Measurements from ENCODE around the gene LRRC63.
"Not testable (repeated sequence)": the region's sequence is repeated elsewhere in the genome, so short reads cannot be mapped to it uniquely, and the experiment has no call there.

Gene LRRC63, protein sequence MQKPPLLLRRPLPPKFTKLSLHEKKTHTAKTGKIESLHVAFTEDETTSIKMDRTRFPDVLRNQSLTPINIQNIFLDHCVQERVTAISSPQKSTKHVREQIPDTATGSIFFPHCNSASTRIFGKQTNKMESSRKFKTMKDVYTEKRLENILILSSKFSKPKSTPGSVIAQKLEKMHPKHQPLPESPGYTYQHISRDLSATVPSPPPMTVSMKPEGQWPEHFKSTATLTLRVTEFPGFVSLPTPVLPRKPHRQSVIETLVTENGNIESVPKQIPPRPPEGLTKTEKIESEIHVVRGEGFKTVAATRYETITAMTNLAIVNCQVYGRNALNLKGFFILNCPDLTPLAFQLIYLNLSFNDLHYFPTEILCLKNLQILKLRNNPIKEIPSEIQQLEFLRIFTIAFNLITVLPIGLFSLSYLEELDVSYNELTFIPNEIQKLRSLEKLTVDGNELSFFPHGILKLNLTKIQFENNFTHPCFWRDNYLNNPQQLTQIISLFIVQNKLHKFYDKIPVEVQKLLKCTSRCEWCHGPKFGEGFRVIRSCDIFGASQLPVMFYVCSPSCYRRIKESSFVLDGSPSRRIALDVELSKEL

DNA sequence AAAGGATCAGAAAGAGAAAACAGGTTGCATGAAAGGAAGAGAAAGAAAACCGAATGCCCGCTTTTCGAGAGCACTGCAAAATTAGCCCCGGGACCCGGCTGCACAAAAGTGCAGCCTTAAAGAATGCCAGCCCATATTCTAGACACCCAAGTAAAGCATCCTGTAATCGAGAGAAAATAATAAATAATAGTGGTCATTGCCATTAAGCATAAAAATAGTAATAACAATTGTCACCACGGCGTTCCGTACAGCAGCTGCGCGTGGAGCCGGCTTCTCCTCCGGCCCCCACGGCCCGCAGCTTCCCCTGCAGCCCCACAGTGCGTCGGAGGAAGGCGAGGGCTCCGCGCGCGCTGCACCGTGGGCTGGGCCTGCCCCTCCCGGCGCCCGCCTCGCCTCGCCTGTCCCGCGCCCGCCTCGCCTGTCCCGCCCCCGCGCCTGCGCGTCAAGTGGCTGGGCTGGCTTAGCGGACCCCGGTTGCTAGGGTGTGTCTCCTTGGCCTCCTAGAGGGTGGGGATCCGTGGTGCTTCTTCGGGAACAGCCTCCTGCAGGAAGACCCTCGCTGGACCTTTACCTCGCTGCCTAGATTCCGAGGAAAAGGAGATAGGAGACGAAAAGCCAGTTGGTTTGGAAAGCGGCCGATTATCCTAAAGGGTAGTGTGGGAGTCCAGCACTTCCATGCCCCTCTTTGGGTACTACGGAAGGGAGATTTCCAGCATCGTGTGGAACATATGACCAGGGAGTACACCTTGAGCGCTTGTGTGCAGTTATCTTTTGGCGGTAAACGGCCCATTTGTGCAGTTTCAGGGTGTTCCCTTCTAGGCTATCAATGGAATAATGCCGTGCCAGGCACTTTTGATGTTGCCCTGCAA, at the start of gene LRRC63:
Gene LRRC63, plus strand, starts transcription at position 446 of the 869 bp plus-strand sequence. CDS start 1,107 bp downstream, outside the sequence.
- peak; percentile 76 to 78 for DNase-seq

DNA sequence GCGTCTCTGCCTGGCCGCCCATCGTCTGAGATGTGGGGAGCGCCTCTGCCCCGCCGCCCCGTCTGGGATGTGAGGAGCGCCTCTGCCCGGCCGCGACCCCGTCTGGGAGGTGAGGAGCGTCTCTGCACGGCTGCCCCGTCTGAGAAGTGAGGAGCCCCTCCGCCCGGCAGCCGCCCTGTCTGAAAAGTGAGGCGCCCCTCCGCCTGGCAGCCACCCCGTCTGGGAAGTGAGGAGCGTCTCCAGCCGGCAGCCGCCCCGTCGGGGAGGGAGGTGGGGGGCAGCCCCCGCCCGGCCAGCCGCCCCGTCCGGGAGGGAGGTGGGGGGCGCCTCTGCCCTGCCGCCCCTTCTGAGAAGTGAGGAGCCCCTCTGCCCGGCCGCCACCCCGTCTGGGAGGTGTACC, 49.0 kb upstream of the LRRC63 start:
- not testable (repeated sequence) for DNase-seq

DNA sequence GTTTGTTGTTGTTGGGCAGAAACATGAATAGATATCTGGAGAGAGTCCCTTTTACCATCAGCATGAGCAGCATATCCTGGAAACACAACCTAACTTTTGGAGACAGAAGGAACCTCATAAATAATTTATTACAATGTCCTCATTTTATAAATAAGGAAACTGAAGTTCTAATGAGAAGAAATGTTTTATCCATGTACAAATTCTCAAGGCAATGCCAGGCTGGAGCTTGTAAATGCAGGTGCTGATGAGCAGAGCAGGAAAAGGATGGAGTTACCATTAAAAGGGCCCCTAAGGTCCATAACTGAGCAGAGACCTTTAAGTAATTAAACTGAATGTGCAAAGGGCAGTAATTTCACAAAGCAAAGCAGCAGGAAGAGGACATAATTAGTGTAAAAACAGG, 47.1 kb upstream of the LRRC63 start:
- no peak for DNase-seq

DNA sequence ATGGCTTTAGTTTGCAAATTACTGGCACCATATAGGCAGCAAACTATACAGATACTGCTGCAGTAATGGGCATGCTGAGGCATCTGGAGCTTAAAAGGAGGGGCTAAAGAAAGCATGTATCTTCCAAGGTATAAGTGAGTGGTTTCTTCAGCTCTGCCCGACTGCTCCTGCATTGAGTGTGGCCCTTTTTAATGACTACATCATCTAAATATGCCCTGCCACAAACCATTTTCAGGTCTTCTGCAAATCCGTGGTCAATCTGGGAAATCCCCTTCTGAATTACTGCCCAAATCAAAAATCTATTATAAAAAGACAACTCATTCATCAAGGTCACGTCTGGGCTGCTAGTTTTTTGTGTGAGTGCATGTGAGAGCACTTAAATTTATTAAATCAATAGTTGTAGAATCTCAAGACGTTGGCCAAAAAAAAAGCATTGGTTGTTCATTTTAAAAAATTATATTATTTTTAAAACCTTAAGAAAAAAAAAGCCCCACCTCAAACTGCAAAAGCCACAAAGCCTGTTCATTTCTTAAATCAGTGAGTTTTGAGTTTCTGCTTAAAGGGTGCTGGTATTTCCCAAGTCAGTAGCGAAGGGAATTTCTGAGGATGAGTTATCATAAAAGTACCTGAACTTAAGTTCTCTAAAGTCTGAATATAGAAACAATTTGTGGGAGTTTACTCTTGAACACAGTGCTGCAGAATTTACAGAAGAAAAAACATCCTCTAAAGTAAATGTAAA, 46.1 kb upstream of the LRRC63 start:
- no peak for DNase-seq

DNA sequence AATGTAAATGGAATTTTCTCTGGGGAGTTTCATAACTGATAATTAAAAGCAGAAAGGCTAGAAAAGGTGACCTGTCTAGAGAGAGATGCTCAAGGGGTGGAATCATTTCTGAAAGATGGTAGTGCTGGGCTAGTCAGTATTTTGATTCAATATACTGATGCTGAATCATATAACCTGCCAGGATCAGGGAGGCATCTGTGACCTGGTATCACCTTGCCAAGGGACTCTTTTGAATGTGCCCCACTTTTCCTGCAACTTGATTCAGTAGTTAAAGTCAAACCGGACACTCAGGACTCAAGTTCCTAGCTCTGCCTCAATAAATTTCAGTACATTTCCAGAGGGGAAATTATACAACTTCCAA, 45.5 kb upstream of the LRRC63 start:
- no peak for DNase-seq

DNA sequence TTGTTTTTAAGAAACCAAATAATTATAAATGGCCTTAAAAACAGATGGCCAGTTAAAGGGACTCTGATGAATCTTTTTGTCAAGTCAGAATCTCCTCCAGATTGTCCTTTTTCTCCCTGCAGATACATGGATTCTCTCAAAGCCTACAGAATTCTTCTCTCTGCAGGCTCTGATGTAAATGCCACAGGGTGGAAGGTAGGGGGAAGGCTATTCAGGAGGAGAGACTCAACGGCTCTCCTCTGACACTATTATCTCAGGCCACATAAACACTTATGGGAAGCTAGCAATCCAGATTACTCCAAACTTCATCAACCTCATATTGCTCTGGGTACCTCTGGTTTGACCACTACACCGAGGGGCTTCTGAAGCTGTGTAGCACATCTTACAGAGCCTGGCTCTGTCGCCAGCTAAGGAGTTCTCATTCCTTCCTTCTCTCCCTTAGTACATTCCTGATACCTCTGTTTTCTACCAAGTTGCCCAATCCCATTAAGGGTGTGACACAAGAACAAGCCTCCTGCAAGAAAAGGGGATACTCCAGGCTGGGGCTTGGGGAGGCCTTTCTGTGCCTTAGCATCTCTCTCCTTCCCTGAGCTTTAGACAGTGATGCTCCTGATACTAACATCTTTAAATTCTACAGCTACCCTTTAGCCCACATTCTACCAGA, 44.6 kb upstream of the LRRC63 start:
- no peak for DNase-seq

DNA sequence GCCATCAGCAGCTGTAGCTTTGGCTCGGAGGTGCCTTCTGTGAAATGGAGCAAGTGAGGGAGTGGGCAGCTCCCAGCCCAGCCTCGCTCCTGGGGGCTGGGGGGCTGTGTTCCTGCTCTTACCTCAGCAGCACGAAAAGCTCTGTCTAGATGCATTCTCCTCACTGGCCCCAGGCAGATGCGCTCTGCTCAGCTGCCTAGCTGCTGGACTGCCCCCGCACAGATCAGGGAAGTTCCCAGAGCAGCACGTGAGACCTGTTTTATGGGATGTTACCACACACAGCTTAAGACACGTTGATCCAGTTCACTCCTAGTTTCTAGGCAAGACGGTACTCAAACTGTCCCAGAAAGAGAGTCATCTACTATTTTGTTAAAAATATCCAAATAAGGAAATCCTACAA, 43.4 kb upstream of the LRRC63 start:
- DNase-seq = no peak

DNA sequence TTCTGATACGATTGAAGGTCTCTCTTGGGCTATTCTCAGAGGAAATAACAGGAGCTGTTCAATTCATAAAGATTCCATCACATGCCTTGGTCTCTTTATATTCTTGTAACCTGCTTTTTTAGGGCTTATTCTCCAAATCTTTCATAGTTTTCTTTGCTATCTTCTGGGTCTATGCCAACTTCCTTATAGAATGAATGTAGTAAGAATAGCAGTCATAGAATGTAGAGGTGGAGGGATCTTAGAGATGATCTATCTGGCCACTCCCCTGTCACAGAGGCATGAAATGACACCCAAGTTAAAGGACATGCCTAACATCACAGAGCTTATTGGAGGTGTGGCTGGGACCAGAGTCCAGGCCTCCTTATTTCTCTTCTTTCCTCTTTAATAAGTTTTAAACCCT, 42.9 kb upstream of the LRRC63 start:
- no peak for DNase-seq

DNA sequence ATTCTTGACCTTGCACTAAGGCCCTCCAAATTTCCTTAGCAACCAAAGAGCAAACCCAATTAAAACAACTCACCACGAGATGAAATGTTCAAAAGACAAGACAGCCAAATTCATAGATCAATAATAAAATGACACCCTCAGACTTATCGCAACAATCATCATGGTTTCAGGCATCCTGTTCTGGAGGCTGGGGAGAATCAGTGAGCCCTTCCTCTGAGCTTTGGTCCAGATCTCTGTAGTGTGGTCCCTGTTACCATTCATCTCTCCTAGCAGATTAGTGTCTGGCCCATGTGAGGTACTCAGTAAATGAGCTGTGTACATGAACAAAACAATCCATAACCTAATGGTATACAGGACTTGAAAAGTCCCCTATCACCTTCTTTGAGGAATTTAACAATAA, 42.0 kb upstream of the LRRC63 start:
- DNase-seq = no peak

DNA sequence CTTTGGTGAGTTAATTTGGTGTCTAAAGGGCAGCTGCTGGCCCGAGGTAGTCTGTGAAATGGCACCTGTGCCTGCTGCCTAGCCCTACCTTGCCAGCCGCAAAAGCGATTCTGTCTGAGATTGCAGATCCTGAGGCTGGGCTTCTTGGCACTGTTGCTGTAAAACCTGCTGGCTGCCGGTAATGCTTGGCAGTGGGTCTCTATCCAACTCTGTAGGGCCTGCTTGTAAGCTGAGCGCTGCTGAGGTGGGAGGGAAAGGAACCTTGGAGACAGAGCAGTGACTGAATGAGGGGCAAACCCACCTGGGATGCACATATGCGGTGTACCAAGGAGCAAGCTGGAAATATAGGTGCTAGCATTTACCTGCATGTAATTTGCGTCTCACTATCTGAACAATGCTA, 41.5 kb upstream of the LRRC63 start:
- no peak for DNase-seq

DNA sequence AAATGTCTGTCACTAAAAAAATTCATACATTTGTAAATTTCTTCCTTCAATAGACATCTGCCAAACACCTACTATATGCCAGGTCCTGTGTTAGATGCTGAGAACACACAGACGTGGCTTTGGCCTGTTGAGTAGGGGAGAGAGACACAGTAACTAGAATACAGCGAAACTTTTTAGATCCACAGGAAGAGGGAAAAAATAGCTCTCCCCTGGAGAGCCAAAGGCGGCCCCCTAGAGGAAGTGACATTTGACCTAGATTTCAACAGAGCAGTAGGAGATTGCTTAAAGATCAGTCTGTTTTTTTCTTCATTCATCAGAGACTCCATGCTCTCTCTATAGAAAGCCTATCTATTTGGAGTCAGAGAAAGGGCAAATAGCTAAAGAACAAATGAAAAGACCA, 41.0 kb upstream of the LRRC63 start:
- DNase-seq = no peak

DNA sequence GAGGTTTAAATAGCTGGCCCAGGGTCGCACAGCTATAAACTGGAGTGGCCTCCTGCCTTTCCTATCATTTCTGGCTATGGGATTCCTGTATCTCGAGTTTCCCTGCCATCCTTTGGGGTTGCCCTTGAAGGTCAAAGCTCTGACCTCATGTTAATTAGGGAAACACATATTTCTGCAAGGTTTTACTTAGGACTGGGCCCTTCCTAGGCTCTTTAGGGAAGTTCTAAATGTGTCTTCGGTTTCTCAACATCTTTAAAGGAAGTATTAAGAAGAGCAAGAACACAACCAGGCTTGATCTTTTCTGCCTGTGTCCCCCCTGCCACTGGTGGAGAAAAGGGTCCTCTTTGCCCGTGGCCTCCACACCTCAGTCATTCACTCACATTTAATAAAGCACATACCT, 40.5 kb upstream of the LRRC63 start:
- no peak for DNase-seq

DNA sequence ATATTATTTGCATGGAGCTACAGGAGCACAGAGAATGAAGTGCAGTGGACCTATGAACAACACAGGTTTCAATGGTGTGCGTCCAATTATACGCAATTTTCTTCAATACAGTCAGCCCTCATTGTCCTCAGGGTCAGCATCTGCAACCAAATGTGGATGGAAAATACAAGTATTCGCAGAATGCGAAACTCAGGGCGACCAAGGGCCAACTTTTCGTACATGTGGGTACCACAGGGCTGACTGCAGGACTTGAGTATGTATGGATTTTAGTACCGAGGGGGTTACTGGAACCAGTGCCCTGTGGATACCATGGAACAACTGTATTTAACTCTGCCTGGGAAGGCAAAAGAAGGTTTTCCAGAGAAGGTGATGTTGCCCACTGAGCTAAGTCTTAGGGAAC, 40.0 kb upstream of the LRRC63 start:
- DNase-seq = no peak

DNA sequence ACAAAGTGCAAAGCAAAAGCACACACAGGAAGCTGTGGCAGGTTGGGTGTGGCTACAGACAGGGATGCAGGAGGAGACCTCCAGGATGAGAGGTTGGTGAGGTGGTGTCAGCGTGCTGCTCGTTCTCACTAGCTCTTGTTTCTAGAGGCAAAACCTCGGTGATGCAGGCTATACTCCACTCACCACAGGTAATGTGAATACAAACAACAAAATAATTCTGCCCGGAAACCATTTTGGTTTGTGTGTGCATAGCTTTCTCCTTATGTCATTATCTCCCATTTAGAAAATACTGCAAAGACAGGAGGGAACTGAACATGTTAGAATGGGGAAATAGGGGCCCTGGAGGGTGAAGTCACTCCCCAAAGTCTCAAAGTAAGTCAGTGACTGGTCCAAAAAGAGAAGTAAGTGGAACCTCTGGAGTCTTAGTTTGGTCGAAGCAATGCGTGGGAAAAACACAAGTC, 39.2 kb upstream of the LRRC63 start:
- DNase-seq = no peak

DNA sequence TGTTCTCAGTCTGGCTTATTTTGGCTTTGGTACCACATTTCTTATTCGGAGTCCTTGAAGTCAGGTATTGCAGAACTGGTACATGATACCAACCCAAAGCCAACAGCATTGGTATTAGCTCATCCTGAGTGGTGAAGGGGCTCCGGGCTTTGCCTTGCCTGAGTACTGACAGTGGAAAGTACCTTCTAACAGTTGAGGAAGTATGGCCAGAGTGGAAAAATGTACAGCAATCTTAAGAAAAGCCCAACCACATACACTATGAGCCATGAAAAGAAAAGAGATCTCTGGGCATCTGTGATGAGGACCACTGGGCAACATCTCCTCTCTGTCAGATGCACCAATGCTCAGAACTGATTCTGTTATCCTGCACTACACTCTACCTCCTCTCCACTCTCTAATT, 38.1 kb upstream of the LRRC63 start:
- DNase-seq = no peak

DNA sequence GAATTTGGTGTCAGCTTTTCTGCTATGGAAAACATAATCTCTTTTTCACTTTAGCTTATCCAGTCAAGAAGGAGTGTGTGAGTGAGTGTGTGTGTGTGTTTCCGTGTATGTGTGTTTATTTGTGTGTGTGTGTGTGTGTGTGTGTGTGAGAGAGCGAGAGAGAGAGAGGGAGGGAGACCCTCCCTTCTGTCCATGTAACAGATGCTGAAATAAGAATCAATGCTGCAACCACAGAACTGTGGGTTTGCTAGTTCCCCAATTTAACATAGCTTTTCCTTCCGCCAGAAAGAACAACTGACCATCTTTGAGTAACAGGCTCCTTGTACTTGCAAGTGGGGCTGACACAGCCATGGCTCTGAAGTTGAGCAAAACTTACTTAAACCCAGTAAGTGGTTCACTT, 35.0 kb upstream of the LRRC63 start:
- no peak for DNase-seq

DNA sequence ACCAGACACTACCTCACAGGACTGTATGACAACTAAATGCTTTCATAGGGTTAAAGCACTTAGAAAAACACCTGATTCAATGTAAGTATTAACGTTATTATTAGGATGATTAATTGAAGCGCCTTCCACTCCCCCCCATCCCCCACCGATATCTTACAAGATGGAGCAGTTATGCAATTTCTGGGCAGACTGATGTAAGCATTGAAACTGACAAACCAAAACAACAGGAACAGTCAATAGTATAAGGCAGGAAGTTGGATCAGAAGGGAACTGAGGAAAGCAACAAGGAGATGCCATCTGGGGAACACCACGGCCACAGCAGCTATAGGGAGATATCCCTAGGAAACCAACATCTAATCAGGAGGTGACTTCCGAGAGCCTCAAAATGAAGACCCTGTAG, 33.6 kb upstream of the LRRC63 start:
- DNase-seq = no peak

DNA sequence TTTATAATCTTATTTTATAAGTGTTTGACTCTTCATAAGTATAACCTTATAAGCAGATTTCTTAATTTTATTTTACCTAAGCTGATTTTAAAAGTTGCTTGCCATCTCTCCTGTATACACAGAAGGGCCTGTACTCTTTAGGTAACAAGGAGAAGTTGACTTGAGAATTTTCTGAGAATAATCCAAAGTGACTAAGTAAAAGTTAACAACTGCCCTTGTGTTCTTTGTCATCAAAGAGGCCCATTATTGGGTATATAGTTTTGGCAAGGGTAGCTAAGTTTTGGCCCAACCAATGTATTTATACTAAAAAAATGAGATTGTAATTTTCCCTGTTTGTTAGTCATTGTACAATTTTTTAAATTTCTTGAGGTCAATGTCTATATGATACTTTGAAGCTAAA, 32.9 kb upstream of the LRRC63 start:
- no peak for DNase-seq

DNA sequence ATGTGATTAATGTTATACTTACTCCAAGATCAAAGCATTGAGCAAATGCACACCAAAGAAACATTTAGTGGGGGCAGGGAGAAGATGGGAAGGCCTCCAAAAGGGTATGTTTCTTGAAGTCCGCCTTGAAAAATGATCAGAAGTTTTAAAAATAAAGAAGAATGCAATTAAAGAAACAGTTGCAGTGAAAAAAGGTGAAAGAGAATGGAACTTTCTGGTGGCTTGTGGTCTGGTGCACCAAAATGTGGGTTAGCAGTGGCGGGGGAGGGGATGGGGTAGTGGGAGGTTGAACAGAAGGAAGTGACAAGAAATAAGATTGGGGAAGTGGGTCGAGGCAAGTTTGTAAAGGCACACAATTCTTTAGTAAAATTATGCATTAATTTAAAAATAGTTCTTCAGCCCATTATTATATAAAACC, 32.2 kb upstream of the LRRC63 start:
- DNase-seq = no peak

DNA sequence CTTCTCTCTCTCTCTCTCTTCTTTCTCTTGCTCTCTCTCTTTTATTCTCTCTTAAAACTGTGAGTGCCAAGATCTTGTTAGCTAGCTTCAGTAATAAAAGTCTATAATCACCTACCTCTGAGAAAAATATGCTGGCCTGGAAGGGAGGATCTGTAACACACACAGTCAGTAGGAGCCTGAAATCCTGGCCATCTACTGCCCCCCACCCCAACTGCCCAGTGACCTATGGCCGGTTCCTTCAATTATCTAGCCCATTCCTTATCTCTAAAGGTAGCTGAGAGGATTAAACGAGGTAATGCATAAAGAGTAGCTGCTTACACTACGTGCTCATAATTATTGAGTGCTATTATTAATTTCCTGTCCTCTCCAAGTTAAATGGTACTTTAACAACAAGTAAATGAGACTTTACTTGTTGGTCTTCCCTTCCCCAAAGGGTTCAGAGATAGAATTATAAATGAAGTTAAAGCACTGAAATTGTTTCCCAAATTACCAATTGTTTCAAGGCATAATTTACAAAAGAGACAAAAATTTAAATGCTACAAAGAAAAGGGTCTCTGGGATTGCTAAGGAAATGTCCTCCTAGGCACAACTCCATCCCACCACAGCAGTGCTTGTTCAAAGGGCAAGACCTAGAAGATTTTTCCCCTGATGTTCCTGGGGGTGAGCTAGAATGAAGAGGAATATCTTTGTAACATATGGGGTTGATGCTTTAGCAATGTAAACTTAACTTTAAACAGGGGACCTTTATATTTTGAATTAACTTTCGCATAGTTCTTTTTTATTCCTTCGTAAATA, 31.6 kb upstream of the LRRC63 start:
- no peak for DNase-seq

DNA sequence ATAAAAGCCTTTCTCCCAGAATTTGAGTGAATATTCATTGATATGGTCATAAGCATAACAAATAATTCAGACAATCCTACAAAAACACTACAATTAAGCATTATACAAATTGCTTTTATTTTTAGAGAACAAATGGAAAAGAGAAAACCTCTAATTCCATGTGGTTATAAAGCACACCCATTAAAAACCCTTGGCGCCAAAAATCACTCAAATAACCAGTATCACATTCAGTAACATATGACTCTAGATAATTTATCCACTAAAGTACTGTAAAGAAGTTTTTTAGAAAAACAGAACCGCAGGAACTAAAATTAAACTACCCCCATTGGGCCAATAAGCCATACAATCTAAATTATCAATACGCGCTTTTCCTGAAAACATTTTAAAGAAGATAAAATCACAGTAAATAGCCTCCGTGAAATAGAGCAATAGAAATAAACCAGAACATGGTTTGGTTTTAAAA, 30.3 kb upstream of the LRRC63 start:
- DNase-seq = no peak
